ENCODE measurements around the gene GLRA2.

GLRA2 gene

GRCh38 chrX:14529290-14529989 is at the start of gene GLRA2:
TSS of gene GLRA2 (plus strand) at chrX:14529536. CDS start at chrX:14530058, 522 bp downstream.
- DNase-seq = no peak

- DNase-seq = no peak
These were observed 39.9 kb upstream of the GLRA2 start for GRCh38 chrX:14489437-14489836.

DNA sequence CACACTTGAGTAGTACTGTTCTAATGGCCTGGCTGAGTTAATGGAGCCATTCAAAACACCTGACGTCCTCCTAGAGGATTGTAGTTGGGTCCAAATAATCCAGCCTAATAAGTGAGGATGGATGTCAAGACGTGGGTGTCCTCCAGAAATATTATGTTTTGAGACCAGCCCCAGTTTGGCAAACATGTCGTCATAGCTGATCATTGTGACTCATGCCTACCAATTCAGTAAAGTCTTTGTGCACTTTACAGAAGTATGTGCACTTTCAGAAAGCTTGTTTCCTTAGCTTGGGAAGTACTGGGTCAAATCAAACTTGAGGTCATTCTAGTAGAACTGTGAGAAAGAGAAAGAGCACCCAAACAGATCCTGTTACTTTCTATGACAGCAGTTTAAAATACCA is 37.6 kb upstream of the GLRA2 start:
- DNase-seq = no peak

DNA sequence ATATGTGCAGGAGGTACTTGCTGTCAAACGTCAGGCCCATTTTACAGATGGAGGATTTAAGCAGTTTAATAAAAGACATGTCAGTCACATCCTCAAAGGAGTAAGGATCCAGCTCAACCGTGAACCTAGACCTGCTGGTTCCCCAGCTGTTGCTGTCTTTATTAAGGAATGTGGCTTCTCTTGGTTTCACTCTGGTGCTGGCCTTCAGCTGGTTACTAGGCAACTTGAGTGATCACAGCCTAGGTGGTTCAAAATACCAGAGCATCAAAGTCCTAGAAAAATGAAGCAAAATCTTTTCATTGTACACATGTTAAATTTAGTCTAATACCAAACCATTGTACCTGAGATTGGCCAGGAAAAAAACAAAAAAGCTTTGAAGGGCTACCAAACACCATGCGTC is 32.7 kb upstream of the GLRA2 start:
- DNase-seq = no peak

- no peak for DNase-seq
These were observed 32.1 kb upstream of the GLRA2 start for GRCh38 chrX:14497184-14497666.

- DNase-seq = no peak
These were observed 28.0 kb upstream of the GLRA2 start for GRCh38 chrX:14501327-14501726.

GRCh38 chrX:14504960-14505538 is 24.3 kb upstream of the GLRA2 start:
- DNase-seq = no peak

- DNase-seq = no peak
These were observed 23.7 kb upstream of the GLRA2 start for GRCh38 chrX:14505648-14506047.

DNA sequence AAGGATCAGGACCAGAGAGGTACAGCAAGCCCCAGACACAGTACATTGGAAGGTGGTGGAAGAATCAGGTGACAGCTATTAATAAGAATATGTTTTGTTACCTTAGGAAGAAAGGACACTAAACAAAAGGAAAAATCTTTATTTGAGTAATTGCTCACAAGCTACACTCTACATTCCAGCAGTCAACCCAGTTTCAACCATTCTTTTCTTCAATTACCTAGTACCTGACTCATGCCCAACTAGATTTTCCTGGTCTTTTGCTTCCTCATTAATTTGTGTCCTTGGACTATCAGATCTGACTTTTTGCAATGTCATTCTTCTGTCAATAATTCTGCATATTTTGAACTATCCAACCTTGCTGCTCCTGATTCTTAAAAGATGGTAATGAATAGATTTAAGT is 22.5 kb upstream of the GLRA2 start:
- no peak for DNase-seq

DNA sequence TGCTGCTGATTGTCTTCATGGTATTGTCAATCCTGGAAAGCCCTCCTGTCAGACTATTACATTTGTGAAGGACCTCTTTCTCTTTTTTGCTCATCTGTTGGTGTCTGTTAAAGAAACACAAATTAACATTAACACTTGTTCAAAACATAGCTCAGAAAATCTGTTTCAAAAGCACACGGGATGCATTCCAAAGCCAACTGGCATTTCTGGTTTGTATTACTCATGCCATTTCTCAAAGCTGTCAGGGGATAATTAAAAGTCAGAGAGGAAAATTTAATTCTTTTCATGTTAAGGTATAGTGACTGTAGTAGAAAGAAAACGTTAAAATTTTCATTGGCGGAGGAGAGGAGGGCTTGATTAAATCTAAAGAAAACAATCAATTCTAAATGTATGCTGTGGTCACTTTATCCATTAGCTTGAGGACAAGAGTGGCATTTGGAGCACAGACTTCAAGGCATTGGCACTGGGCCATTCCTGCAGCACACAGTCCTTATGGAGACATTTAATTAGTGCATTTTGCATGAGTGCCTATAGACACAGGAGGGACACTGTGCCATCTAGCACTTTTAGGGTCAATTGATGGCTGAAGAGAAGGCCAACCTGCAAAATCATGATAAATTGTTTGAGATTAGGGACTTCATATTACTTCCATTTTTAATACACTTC is 21.2 kb upstream of the GLRA2 start:
- no peak for DNase-seq

GRCh38 chrX:14509325-14510057 is 19.8 kb upstream of the GLRA2 start:
- DNase-seq = no peak

DNA sequence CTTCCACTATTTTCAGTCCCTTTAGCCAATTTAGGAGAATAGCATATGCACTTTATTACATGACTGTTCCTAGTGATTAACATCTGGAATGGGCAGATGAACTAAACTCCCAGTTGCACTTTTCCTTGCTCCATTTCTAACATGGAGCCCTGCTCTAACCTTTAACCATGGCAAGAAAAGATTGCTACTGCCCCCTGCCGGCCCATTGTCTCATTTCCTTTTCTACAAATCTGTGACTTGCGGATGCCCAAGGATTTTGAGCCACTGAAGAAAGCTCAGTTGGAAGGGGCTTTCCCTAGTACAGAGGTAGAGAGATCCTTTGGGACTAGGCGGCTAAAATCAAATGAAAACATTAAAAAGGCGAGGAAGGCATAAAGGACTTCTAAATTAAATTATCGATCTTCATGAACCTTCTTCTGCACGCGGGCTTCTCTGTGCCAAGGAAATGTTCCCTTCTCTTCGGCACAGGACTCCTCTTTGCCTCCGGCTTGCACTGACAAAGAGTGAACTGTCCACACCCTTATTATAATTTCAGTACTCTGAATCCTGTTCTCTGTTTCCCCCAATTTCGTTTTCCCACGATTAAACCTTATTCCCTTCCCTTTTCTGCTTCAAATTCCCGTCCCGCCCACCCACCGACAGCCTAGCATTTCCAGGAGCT is 577 bp upstream of the GLRA2 start:
- peak; percentile 50 to 54 for DNase-seq

GRCh38 chrX:14533867-14534266 is 4.5 kb downstream of the GLRA2 start:
- no peak for DNase-seq

DNA sequence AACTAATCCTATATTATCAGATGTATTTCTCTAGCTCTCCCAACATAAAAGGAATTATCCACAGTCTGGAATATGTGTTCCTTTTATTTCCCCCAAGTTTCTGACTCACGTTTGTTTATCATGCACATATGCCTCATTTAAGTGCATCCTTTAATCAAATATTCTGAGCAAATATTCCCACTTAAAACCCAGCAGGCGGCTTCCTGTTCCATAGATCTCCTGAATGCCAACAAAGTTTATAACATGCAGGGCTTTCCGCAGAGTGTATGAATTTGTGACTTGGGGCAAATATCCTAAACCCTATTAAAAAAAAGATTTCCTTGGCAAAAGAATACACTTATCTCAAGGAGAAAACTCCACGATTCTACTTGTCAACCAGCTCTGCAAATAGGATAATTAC is 16.9 kb downstream of the GLRA2 start:
- no peak for DNase-seq

GRCh38 chrX:14554131-14554715 is 24.9 kb downstream of the GLRA2 start:
- DNase-seq = no peak

DNA sequence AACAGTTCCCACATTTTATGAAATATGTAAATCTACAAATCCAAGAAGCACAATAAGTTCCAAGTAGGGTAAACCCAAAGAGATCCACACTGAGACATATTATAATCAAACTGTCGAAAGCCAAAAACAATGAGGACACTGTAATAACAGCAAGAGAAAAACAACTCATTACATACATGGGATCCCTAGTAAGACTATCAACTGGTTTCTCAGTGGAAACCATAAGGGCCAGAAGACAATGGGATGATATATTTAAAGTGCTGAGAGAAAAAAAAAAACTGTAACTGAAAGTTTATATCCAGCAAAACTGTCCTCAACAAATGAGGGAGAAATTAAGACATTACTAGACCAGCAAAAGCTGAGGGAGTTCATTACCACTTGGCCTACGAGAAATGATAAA is 34.7 kb downstream of the GLRA2 start:
- no peak for DNase-seq

DNA sequence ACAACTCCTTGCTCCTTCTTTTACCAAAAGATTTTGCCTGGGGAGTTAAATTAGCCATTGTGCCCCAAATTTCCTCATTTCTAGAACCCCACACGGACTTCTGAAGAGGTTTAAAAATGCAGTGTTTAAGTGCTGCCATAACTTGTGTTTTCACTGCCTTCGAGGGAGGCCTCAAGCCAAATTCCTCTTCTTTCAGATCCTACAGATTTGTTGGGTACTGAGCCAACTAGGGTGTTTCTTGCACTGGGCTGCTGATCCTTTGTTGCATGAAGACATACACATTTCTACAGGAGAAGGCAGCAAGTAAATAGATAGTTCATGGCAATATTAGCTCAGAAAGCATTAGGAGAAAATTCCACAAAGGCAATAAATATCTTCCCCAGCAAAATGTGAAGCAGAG is 43.8 kb downstream of the GLRA2 start:
- no peak for DNase-seq

GRCh38 chrX:14581081-14581480 is 51.7 kb downstream of the GLRA2 start:
- no peak for DNase-seq

- no peak for DNase-seq
These were observed 55.2 kb downstream of the GLRA2 start for GRCh38 chrX:14584548-14584947.

DNA sequence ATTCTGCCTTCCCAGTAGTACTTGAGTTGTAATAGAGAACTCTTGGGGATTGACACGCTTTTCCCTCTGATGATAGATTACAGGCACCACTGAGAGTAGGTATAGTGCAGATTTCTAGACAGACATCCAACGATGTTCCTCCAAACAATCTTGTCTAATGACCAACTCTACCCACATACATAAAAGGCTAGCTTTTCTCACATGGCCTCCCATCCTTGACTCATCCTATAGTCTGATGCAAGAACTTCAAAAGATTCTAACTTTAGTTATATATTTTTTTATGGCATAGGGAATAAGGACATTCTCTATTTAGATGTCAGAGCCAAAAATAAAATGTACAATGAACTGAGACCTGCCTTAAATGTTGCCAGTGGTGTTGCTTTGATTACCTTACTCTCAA is 60.9 kb downstream of the GLRA2 start:
- DNase-seq = no peak

DNA sequence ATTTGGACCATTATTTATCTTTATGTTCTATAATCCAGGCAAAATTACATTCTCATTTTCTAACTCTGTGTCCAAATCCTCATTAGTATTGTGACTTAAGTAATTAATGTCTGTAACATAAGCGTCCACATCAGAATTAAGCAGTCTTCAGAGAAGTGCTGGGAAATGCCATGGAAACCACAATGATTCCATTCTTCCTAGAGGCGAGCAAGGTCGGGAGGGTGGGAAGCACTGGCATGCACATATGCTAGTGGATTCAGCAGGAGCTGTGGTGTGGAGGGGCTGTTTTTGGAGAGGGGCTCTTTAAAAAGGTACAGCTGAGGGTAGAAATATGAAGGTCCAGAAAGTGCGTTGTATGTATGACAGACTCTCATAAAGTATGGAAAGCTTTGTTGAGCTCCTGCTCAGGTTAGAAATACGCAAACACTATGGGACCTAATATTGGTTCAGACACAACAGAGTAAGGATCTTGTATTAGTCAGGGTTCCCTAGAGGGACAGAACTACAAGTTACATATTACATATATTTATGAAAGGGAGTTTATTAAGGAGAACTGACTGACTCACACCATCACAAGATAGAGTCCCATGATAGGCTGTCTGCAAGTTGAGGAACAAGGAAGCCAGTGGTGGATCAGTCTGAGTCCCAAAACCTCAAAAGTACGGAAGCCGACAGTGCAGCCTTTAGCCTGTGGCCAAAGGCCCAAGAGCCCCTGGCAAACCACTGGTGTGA is 61.5 kb downstream of the GLRA2 start:
- no peak for DNase-seq

DNA sequence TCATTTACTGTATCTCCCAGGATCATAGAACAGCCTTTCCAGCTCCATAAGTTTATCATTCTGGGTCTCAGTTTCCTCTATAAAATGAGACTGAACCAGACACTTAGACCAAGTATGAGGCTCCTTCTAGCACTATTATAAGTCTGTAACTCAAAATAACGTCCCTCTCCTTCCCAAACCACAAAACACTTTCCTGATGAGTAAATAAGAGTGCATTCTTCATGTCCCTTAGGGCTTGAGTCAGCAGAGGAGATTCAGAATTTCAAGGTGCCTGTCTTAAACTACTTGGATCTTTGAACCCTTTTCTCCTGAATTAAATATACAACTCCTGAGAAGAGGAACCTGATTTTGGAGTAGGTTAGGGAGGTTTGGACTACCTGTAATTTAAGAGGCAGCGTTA is 62.6 kb downstream of the GLRA2 start:
- DNase-seq = no peak

All from NCI-H1930 (cell line).